ENCODE data around the gene USP40.

The USP40 gene

GRCh38 chr2:233428438-233428837 is 138.1 kb downstream of the USP40 start:
- DNase-seq = no peak

- no peak for DNase-seq
These were observed 138.6 kb downstream of the USP40 start for GRCh38 chr2:233428008-233428407.

DNA sequence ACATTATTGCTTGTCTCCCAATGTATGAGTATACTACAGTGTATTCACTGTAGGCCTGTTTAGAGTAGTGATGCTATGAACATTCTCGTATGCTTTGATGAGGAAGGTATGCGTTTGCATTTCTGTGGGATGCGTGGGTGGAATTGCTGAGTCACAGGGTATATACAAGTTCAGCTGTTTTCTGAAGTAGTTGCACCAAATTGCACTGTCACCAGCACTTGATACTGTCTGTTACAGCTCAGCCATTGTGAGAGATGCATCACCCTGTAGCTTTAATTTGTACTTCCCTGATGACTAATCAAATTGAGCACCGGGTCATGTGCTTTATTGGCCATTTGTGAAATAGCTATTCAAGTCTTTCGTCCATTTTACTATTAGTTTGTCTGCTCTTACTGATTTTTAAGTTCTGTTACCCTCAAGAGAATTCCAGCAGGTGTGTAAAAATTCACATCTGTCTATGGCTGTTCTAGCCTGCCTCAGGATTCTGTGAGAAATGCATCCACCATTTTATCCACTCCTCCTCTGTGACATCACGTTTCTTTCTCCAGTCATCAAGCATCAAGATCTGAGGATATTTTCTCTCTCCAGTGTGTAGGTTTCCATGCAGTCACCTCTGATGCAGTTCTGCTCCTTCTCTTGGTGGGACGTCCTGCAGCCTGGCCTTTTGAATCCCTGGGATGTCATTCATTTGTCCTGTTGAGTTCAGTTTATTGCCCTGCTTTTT is 139.8 kb downstream of the USP40 start:
- DNase-seq = no peak

Data from anterior cingulate cortex (tissue), 58 donors.